OCI-LY1 (cell line): ENCODE data around the gene PMPCB.
"Not testable (repeated sequence)": the region's sequence is repeated elsewhere in the genome, so short reads cannot be mapped to it uniquely, and the experiment has no call there.

ENCODE experiments used
- CTCF ChIP-seq: fragments of 200-600 bp; sonication (generic), shearing (Covaris generic); IDR thresholded peaks from 2 replicates; pipeline ENCODE4 v1.5.1; 2017; ENCODE audit warnings: mild to moderate bottlenecking, antibody characterized with exemption, low read length, moderate library complexity, mixed read lengths
- EZH2 ChIP-seq: fragments of 200-600 bp; sonication (generic), shearing (Covaris generic); IDR thresholded peaks from 2 replicates; pipeline ENCODE4 v1.8.0; 2017; ENCODE audit warnings: borderline replicate concordance, mixed run types, mild to moderate bottlenecking, antibody characterized with exemption, low read length, moderate library complexity, mixed read lengths

- not testable (repeated sequence) for TF ChIP-seq EZH2, CTCF
Measured at GRCh38 chr7:103279963-103280802, 17.1 kb upstream of the PMPCB start.
